GM23338 (cell line): ENCODE measurements around the gene KCNMA1. TPM values are rescaled to one million over a fixed set of nuclear protein-coding genes. Genes with fewer than 3 reads are reported as not detected.

Experiments
- ATAC-seq: fragments of 200-7000 bp; cut with Tn5 transposase; 3 replicates; pipeline ENCODE4 v1.9.1; 2020
- DNase-seq: peaks from one replicate; pipeline ENCODE4 v3.0.0-alpha.2; 2015; ENCODE audit warnings: low spot score
- H2AFZ ChIP-seq: fragments of 200-600 bp; sonication (generic); 2 replicates; pipeline ENCODE4 v1.8.0; 2016; ENCODE audit warnings: antibody characterized with exemption, mild to moderate bottlenecking, moderate library complexity
- H3F3A ChIP-seq: fragments of 200-600 bp; sonication (generic); replicated peaks from 2 replicates; pipeline ENCODE4 v1.8.0; 2017; ENCODE audit warnings: antibody characterized with exemption, mixed run types, low read depth
- H3K27ac ChIP-seq: fragments of 200-600 bp; sonication (generic); 2 replicates; pipeline ENCODE4 v1.6.1; 2016; ENCODE audit warnings: low read depth
- H3K27me3 ChIP-seq: fragments of 200-600 bp; sonication (generic); 2 replicates; pipeline ENCODE4 v1.8.0; 2016; ENCODE audit warnings: mild to moderate bottlenecking, mixed run types, moderate library complexity; ENCODE audit not compliant: insufficient read depth
- H3K36me3 ChIP-seq: fragments of 200-600 bp; sonication (generic); 2 replicates; pipeline ENCODE4 v1.8.0; 2016; ENCODE audit warnings: mild to moderate bottlenecking; ENCODE audit not compliant: insufficient read depth
- H3K4me1 ChIP-seq: fragments of 200-600 bp; sonication (generic); 2 replicates; pipeline ENCODE4 v1.8.0; 2016; ENCODE audit warnings: mild to moderate bottlenecking, moderate library complexity; ENCODE audit not compliant: insufficient read depth
- H3K4me2 ChIP-seq: fragments of 200-600 bp; sonication (generic); 2 replicates; pipeline ENCODE4 v1.7.1; 2017; ENCODE audit warnings: mixed run types
- H3K4me3 ChIP-seq: fragments of 200-600 bp; sonication (generic); 2 replicates; pipeline ENCODE4 v1.6.1; 2016; ENCODE audit warnings: mixed run types
- H3K79me2 ChIP-seq: fragments of 200-600 bp; sonication (generic); replicated peaks from 2 replicates; pipeline ENCODE4 v1.8.0; 2017; ENCODE audit warnings: mild to moderate bottlenecking; ENCODE audit not compliant: insufficient read depth
- H3K9me2 ChIP-seq: fragments of 200-600 bp; sonication (generic); 2 replicates; pipeline ENCODE4 v1.8.0; 2017; ENCODE audit not compliant: insufficient read depth
- H4K20me1 ChIP-seq: fragments of 200-600 bp; sonication (generic); replicated peaks from 2 replicates; pipeline ENCODE4 v1.8.0; 2017; ENCODE audit warnings: mild to moderate bottlenecking; ENCODE audit not compliant: insufficient read depth
- H3K27ac Mint-ChIP-seq: 2 replicates; pipeline ENCODE4 v1.8.0; 2020; ENCODE audit warnings: inconsistent platforms, mild to moderate bottlenecking, moderate library complexity, mixed read lengths
- H3K27me3 Mint-ChIP-seq: 3 replicates; pipeline ENCODE4 v1.8.0; 2022; ENCODE audit warnings: low read depth, mild to moderate bottlenecking, moderate library complexity, mixed read lengths, inconsistent platforms; ENCODE audit not compliant: insufficient read depth, poor library complexity
- H3K36me3 Mint-ChIP-seq: 3 replicates; pipeline ENCODE4 v1.8.0; 2021; ENCODE audit warnings: low read depth, mild to moderate bottlenecking, inconsistent platforms, moderate library complexity, mixed read lengths
- H3K4me1 Mint-ChIP-seq: 3 replicates; pipeline ENCODE4 v1.8.0; 2020; ENCODE audit warnings: mild to moderate bottlenecking, inconsistent platforms, mixed read lengths
- H3K4me3 Mint-ChIP-seq: 3 replicates; pipeline ENCODE4 v1.8.0; 2021; ENCODE audit warnings: moderate library complexity, mild to moderate bottlenecking, inconsistent platforms, mixed read lengths
- H3K9me3 Mint-ChIP-seq: 3 replicates; pipeline ENCODE4 v1.8.0; 2020; ENCODE audit warnings: moderate library complexity, mild to moderate bottlenecking, inconsistent platforms, mixed read lengths
- CREB1 ChIP-seq: fragments of 250-450 bp; sonication (Bioruptor Pico); IDR thresholded peaks from 2 replicates; pipeline ENCODE4 v1.5.0; 2020; ENCODE audit warnings: low read depth, mild to moderate bottlenecking, moderate library complexity
- ETS1 ChIP-seq: IDR thresholded peaks from 2 replicates; pipeline ENCODE4 v1.6.1; 2016; ENCODE audit warnings: antibody characterized with exemption
- EZH2 ChIP-seq: fragments of 200-600 bp; sonication (generic); IDR thresholded peaks from one replicate; pipeline ENCODE4 v1.8.0; 2017; ENCODE audit warnings: antibody characterized with exemption, mild to moderate bottlenecking, low read depth; ENCODE audit not compliant: unreplicated experiment
- EZH2phosphoT487 ChIP-seq: fragments of 200-600 bp; sonication (generic); IDR thresholded peaks from one replicate; pipeline ENCODE4 v1.8.1; 2018; ENCODE audit warnings: antibody characterized with exemption; ENCODE audit not compliant: unreplicated experiment
- NANOG ChIP-seq: IDR thresholded peaks from 2 replicates; pipeline ENCODE4 v1.6.1; 2016; ENCODE audit warnings: antibody characterized with exemption, borderline replicate concordance
- STAT1 ChIP-seq: IDR thresholded peaks from one replicate; pipeline ENCODE4 v1.6.1; 2016; ENCODE audit warnings: antibody characterized with exemption; ENCODE audit not compliant: unreplicated experiment
- ZNF331 ChIP-seq: fragments of 250-450 bp; sonication (Bioruptor Pico); IDR thresholded peaks from 2 replicates; pipeline ENCODE4 v1.5.0; 2020; ENCODE audit warnings: low read depth, mild to moderate bottlenecking, moderate library complexity
- polyA plus RNA-seq: library from polyadenylated mRNA; unstranded; fragments of >200 nt; fragmentation: Nextera tagmentation; extraction: Ambion mirVana; gene quantifications from 2 replicates; pipeline ENCODE4 v1.2.1, GENCODE V29; 2016
- total RNA-seq: library from RNA; depleted of rRNA; stranded (reverse); fragments of >200 nt; shearing (Covaris generic); gene quantifications from 2 replicates; pipeline ENCODE4 v1.2.3, GENCODE V29; 2014
- TF ChIP-seq, protein P1 (sequence below): fragments of 250-450 bp; sonication (Bioruptor Pico); IDR thresholded peaks from 2 replicates; pipeline ENCODE4 v1.5.0; 2020; ENCODE audit warnings: mild to moderate bottlenecking, moderate library complexity

Gene KCNMA1
- total and polyA plus RNA-seq, 2 experiments from 2014 or later = 8.2 to 9.0 TPM

GRCh38 chr10:76974017-76974691 lies 663.5 kb downstream of the KCNMA1 start:
- Histone ChIP-seq H3K36me3 (no peaks in the 10 kb centered on the region), H3F3A (no peaks in the 10 kb centered on the region), H3K9me2 (no peaks in the 10 kb centered on the region), H3K4me2 (no peak overlapping the region), H3K27me3 (no peaks in the 10 kb centered on the region), H4K20me1 (no peaks in the 10 kb centered on the region), H3K27ac (no peak overlapping the region), H3K79me2 (no peaks in the 10 kb centered on the region), H3K4me1 (peaks cover 10% of the 10 kb centered on the region), H3K4me3 (no peak overlapping the region), H2AFZ (no peak overlapping the region)
- ATAC-seq = no peak
- Mint-ChIP-seq H3K4me1 (peaks cover 13% of the 10 kb centered on the region), H3K36me3 (no peaks in the 10 kb centered on the region), H3K9me3 (no peaks in the 10 kb centered on the region; the same call in 2 of the 3 replicates), H3K4me3 (no peak overlapping the region), H3K27ac (no peak overlapping the region; the same call in 1 of the 2 replicates), H3K27me3 (peaks cover 2% of the 10 kb centered on the region)
- TF ChIP-seq EZH2phosphoT487 = no peak
- no peak for TF ChIP-seq STAT1
- no peak for TF ChIP-seq ZNF331 (CRISPR knock-in tag)
- no peak for TF ChIP-seq ETS1
- TF ChIP-seq NANOG = no peak
- no peak for DNase-seq

DNA sequence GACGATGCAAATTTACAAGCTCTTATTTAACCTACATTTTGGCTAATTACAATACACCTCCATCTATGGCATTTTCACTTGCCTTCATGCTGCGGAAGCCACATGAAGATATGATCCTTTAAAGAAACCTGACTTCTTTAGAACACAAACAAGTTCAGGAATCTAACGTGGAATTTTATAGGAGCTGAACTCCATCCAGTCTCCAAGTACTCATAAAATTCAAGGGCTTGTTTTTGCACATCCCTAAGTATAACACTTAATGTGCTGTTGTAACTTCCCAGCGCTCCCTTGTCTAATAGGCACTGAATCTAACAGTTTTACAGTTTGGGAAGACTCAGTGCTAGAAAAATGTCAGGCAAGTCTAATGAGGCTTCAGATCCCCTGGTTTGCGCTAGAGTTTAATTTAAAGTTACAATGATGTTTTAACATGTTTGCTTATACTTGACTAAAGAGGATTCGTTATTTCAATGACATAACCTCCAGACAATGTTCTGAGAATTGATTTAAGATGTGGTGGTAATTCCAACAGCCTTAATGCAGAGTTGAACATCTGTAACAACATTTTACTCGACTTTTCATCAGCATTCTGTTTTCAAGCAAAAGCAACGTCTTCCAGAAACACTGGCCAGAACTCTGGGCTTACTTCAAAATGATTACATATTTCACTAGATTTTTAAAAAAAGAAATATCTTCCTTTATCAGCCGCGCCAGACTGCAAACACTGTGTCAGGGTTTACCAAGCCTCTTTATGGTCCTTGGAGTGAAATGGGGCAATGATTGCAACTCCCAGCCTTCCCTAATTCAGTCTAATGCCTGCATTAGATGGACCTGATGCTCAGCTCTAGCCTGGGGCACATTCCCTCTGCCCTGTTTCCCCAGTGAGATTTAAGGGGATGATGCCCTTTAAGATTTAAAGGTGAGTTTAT lies 664.3 kb downstream of the KCNMA1 start:
- Mint-ChIP-seq H3K27me3 (peaks cover 2% of the 10 kb centered on the region), H3K27ac (no peak overlapping the region), H3K4me1 (peaks cover 10% of the 10 kb centered on the region; the same call in 2 of the 3 replicates), H3K36me3 (no peaks in the 10 kb centered on the region), H3K9me3 (no peaks in the 10 kb centered on the region; the same call in 2 of the 3 replicates), H3K4me3 (no peak overlapping the region)
- H3K4me2 ChIP-seq = no peak overlapping the region
- no peak overlapping the region for H3K27ac ChIP-seq
- H3K27me3 ChIP-seq = no peaks in the 10 kb centered on the region
- DNase-seq = no peak
- H3K79me2 ChIP-seq = no peaks in the 10 kb centered on the region
- peaks cover 10% of the 10 kb centered on the region for H3K4me1 ChIP-seq
- no peaks in the 10 kb centered on the region for H3F3A ChIP-seq
- no peak for ATAC-seq
- H3K9me2 ChIP-seq = no peaks in the 10 kb centered on the region
- H2AFZ ChIP-seq = no peak overlapping the region
- H3K36me3 ChIP-seq = no peaks in the 10 kb centered on the region
- H4K20me1 ChIP-seq = no peaks in the 10 kb centered on the region
- no peak overlapping the region for H3K4me3 ChIP-seq
- TF ChIP-seq STAT1 (no peak), EZH2 (no peak), ETS1 (no peak), CREB1 (CRISPR knock-in tag) (no peak), EZH2phosphoT487 (no peak)
- TF ChIP-seq, protein P1, sequence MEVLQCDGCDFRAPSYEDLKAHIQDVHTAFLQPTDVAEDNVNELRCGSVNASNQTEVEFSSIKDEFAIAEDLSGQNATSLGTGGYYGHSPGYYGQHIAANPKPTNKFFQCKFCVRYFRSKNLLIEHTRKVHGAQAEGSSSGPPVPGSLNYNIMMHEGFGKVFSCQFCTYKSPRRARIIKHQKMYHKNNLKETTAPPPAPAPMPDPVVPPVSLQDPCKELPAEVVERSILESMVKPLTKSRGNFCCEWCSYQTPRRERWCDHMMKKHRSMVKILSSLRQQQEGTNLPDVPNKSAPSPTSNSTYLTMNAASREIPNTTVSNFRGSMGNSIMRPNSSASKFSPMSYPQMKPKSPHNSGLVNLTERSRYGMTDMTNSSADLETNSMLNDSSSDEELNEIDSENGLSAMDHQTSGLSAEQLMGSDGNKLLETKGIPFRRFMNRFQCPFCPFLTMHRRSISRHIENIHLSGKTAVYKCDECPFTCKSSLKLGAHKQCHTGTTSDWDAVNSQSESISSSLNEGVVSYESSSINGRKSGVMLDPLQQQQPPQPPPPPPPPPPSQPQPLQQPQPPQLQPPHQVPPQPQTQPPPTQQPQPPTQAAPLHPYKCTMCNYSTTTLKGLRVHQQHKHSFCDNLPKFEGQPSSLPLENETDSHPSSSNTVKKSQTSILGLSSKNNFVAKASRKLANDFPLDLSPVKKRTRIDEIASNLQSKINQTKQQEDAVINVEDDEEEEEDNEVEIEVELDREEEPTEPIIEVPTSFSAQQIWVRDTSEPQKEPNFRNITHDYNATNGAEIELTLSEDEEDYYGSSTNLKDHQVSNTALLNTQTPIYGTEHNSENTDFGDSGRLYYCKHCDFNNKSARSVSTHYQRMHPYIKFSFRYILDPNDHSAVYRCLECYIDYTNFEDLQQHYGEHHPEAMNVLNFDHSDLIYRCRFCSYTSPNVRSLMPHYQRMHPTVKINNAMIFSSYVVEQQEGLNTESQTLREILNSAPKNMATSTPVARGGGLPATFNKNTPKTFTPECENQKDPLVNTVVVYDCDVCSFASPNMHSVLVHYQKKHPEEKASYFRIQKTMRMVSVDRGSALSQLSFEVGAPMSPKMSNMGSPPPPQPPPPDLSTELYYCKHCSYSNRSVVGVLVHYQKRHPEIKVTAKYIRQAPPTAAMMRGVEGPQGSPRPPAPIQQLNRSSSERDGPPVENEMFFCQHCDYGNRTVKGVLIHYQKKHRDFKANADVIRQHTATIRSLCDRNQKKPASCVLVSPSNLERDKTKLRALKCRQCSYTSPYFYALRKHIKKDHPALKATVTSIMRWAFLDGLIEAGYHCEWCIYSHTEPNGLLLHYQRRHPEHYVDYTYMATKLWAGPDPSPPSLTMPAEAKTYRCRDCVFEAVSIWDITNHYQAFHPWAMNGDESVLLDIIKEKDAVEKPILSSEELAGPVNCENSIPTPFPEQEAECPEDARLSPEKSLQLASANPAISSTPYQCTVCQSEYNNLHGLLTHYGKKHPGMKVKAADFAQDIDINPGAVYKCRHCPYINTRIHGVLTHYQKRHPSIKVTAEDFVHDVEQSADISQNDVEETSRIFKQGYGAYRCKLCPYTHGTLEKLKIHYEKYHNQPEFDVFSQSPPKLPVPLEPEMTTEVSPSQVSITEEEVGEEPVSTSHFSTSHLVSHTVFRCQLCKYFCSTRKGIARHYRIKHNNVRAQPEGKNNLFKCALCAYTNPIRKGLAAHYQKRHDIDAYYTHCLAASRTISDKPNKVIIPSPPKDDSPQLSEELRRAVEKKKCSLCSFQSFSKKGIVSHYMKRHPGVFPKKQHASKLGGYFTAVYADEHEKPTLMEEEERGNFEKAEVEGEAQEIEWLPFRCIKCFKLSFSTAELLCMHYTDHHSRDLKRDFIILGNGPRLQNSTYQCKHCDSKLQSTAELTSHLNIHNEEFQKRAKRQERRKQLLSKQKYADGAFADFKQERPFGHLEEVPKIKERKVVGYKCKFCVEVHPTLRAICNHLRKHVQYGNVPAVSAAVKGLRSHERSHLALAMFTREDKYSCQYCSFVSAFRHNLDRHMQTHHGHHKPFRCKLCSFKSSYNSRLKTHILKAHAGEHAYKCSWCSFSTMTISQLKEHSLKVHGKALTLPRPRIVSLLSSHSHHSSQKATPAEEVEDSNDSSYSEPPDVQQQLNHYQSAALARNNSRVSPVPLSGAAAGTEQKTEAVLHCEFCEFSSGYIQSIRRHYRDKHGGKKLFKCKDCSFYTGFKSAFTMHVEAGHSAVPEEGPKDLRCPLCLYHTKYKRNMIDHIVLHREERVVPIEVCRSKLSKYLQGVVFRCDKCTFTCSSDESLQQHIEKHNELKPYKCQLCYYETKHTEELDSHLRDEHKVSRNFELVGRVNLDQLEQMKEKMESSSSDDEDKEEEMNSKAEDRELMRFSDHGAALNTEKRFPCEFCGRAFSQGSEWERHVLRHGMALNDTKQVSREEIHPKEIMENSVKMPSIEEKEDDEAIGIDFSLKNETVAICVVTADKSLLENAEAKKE (CRISPR knock-in tag) = no peak
